Activated CD8-positive, alpha-beta memory T cell treated with anti-CD3 and anti-CD28 coated beads, Interleukin-2, amount 50 U/mL, for 4 hours (primary cell): ENCODE data around the gene KIZ.

ENCODE experiments used
- DNase-seq: peaks from one replicate; pipeline ENCODE4 v3.0.0-alpha.2; 2020

KIZ gene

GRCh38 chr20:21180248-21180647, 54.4 kb downstream of the KIZ start:
- no peak for DNase-seq

- DNase-seq = no peak
Measured at GRCh38 chr20:21181028-21181427, 55.1 kb downstream of the KIZ start.

DNA sequence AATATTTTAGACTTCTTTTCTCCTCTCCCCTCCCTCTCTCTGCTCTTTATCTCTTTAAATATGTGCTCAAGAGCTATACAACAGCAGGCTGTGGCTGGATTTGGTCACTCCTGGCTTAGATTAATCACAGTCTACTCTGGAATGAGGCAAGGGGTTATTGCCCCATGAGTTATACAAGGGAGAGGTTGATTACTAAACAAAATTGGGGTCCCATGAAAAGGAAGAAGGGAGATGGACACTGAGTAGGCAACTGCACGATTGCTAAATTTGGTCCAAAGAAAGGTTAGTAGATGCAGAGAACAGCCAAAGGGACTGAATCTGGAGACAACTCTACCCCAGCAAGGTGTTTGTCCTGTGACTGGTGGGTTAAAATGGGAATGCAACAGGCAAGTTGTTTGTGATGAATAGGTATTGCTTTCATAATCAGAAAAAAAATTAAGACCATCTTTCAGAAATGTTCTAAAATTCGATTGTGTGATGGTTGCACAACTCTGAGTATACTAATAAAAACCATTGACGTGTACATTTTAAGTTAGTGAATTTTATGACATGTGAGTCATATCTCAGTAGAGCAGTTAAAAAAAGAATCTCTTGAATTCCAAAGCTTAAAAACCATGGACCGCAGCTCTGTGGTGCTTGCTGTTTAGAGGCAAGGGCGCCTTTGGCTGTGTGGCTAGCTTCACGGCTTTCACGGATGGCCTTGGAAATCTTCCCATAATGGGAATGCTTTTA, 57.1 kb downstream of the KIZ start:
- no peak for DNase-seq

DNA sequence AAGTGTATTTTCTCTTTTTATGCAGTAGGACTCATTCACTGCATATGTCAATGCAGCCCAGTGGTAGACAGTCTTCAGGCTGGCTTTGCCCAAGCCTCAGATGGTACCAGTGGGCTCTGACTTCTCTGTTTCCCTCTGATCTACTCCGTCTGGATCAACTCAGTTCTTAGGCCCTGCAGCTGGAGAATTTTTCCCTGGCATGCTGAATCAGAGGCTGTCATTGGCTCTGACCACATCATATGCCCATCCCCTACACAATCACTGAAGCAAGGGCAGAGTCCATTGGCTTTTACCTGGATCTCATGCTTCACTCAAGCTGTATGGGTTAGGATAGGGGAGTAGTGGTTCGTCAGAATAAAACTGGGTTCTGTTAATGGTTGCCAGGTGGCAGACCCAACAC, 57.8 kb downstream of the KIZ start:
- DNase-seq = no peak

GRCh38 chr20:21184819-21185218, 58.9 kb downstream of the KIZ start:
- DNase-seq = no peak

DNA sequence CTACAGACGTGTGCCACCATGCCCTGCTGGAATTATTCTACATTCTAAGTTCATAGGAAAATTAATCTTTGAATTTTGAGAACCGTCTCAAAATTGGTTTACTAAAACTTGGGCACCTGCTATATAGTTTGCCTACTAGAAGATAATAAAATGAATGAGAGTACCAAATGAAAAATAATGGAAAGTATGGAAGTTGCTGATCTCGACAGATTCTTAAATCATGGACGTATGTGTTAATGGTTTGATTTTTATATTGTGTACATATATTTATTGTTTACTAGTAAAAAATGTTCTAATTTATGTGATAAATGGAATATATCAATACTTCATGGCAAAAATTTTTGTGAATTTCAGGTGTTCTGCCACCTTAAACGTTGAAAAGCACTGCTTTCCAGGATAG, 60.0 kb downstream of the KIZ start:
- no peak for DNase-seq

- no peak for DNase-seq
Measured at GRCh38 chr20:21189761-21190523, 64.1 kb downstream of the KIZ start.

GRCh38 chr20:21190869-21191268, 65.0 kb downstream of the KIZ start:
- no peak for DNase-seq

DNA sequence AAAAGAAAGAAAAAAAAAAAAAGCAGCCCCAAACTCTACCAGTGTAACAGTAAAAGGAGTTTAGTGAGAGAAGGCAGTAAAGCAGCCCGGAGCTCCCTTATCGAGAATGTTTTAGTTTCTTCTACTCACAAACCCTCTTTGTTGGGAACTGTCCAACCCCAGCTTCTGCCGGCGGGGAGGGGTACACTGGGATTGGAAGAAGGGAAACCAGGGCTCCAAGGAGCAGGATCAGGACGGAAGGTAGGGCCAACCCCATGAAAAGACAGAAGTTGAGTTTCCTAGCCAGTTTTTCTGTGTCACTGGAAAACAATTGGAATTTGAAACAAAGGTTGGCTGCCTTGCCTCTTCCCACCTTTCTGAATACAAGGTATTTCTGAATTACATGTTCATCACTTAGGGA, 66.0 kb downstream of the KIZ start:
- no peak for DNase-seq

DNA sequence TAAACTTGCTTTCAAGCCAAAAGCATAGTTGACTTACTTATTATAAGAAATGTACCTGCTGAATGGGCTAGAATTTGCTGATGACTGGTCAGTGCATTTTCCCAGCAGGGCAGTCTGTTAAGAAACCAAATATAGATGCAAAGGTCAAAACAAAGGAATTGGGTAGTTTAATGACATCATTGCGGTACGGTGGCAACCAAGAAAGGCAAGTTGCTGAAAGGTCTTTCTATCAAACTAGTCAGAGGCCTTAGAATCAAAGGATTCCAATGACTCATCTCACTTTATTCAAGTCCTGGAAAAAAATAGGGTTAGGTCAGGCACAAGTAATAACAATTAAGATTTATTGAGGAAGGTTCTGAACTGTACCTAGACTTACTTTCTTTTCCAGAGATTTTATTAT, 76.4 kb downstream of the KIZ start:
- no peak for DNase-seq

GRCh38 chr20:21203088-21203656, 77.3 kb downstream of the KIZ start:
- DNase-seq = no peak

DNA sequence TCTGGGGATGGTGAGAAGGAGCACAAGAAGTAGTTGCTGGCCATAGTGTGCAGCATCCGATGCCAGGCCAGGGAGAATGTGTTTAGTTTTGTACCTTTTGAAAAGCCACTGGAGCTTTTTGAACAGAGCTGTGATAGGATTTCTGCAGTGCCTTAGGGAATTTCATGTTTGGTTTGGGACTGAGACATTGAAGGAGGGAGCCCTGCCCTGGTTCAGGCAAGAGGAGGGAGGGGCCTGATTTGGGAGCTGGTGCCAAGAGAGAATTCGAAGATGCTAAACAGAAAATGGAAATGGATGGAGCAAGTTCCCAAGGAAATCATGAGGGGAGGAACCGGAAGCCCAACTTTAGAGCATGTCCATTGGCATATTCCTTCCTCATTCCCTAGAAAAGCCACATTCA, 80.7 kb downstream of the KIZ start:
- no peak for DNase-seq

DNA sequence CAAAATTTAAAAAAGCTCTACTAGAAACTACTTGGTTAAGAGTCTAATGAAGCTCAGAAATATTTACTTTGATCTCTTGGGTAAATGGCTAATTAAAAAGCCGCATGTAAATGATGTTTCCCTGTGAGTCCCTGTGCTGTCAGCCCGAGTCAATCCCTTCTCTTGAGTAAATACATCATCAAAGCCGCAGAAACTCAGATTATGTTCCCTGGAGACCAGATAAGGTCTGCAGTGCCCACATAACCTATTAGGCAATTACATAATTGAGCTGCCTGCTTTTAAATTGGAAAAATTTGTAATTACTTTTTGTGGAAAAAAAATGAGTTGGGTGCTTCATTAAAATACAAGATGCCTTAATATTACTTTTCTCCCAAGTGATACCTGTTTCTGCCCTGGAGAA, 83.1 kb downstream of the KIZ start:
- no peak for DNase-seq

DNA sequence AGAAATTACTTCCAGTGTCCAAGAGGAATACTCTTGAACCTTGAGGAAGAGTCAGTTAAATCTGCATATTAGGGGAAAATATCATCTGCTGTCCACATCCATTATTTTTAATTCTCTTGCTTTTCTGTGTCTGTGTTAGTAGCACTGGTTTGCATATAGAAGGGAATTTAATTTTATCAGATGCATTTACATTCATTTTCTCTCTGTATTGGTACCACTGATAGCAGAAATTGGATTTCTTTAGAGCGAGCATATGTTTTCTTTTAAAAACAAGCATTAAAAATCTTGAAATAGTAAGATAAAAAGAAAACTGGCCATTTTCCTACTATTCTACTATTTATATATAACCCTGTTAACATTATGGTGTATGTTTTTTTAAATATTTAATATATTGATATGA, 83.8 kb downstream of the KIZ start:
- DNase-seq = no peak

DNA sequence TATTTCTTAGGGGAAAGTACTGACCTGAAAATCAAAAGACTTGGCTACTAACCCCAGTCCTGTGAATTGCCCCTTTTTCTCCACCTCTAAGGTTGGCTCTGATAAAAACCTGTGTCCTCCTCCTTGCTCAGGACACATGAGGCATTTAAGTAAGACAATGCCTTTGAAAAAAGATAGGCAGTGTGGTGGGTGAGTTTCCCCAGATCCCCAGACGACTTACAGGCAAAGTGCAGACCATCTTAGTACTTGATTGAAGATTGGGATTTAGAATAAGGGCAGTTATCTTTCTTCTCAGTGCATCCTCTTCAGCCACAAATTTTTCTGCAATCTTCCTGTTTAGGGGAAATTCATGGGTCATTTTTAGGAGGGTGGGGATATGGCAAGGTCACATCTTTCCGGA, 87.8 kb downstream of the KIZ start:
- DNase-seq = no peak

DNA sequence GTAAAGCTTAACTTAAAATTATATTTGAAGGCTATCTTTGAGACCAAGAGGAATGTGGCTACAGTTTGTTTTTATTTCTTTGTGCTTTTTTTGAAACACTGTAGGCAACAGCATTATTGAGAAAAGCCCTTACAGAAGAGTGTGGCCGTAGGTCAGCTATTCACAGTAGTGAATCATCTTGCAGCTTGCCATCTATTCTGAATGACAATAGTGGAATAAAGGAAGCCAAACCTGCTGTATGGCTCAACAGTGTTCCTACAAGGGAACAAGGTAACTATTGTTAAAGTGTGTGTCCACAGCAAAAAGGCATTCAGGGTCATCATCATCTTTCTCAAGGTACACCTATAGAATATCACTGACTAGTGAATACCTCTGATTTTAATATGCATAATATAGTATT, 88.5 kb downstream of the KIZ start:
- no peak for DNase-seq

GRCh38 chr20:21219686-21220085, 93.8 kb downstream of the KIZ start:
- DNase-seq = no peak

- no peak for DNase-seq
Measured at GRCh38 chr20:21224217-21224616, 98.3 kb downstream of the KIZ start.

DNA sequence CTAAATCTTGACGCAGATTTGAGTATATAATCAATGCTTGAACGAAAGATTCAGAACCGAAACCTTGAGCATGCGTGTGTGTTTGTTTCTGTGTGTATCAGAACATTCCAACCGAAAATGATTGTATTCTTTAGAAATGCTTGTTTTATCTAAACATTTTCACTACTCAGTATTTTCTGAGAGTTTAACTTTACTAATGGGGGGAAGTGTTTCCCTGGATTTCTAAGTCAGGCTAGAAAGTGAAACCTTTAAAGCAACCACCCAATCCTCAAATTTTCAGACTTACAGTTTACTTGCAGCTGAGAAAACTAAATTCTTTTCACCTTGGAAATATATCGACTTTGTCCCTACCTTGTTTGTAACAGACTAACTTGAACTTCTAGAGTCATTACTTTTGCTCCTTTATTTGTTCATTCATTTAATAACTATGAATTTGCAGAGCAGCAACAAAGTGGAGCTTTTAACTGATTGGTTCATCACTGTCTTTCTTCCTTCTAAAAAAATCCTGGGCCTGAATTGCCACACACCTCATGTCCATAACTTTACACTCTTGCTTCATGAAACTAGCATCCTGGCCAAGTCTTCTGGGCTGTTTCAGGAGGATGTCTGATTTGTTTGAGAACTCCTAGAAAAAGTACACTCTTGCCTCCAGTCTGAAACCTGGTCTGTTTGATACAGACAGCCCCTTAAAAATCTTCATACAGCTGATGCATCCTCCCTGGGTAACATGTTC, 99.5 kb downstream of the KIZ start:
- DNase-seq = no peak

DNA sequence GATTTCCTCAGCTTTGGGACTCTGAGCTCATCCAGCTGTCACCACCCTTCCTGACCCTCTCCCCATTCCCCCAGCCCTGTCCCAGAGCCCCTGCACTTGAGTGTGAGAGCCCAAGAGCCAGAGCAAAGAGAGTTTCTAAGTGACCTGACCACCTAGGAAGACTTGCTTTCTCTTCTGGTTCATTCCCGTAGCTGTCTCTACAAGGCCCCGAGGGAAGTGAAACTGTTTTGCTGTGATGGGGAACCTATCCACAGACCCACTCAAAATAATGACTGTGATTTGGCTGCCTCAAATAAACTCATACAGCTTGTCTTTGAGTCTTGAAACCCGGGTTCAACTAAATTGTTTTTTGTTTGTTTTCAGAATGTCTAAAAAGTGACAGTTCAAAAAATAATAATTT, 102.6 kb downstream of the KIZ start:
- DNase-seq = no peak

- no peak for DNase-seq
Measured at GRCh38 chr20:21229163-21229562, 103.3 kb downstream of the KIZ start.

GRCh38 chr20:21230220-21230619, 104.3 kb downstream of the KIZ start:
- no peak for DNase-seq

GRCh38 chr20:21230686-21231085, 104.8 kb downstream of the KIZ start:
- DNase-seq = no peak
